Prostate gland (tissue), 2 donors: ENCODE data around the gene PLIN1.

Experiments
- CTCF ChIP-seq, 4 experiments: fragments of 200-600 bp in 2 of 4; fragments of 450-650 bp in 2 of 4; sonication (generic) in 2 of 4; IDR thresholded peaks; 1 replicate in 3 of 4; 2 replicates in 1 of 4; pipeline ENCODE4 v1.5.1; 2016 to 2019; ENCODE audit warnings: antibody characterized with exemption in 4 of 4, mild to moderate bottlenecking in 2 of 4, moderate library complexity in 2 of 4
- POLR2AphosphoS5 ChIP-seq: sonication (generic); formaldehyde crosslinking; IDR thresholded peaks from one replicate; pipeline ENCODE4 v1.6.1; 2017; ENCODE audit warnings: antibody characterized with exemption

GRCh38 chr15:89633585-89633984, 45.6 kb downstream of the PLIN1 start:
- TF ChIP-seq POLR2AphosphoS5 (no peak), CTCF (IDR thresholded peaks at IDR 0.05) (no peak)
